Nephron progenitor cell (in vitro differentiated cells): ENCODE results near the gene FSTL4.

ENCODE experiments used
- DNase-seq: peaks from one replicate; pipeline ENCODE4 v3.0.0; 2021
- H3K27ac Mint-ChIP-seq: 2 replicates; pipeline ENCODE4 v1.8.0; 2021; ENCODE audit warnings: mild to moderate bottlenecking, moderate library complexity, mixed read lengths
- H3K27me3 Mint-ChIP-seq: 2 replicates; pipeline ENCODE4 v1.8.0; 2021; ENCODE audit warnings: mild to moderate bottlenecking, low read depth, mixed read lengths; ENCODE audit not compliant: poor library complexity
- H3K36me3 Mint-ChIP-seq: 2 replicates; pipeline ENCODE4 v1.8.0; 2021; ENCODE audit warnings: low read depth, mixed read lengths
- H3K4me1 Mint-ChIP-seq: 2 replicates; pipeline ENCODE4 v1.8.0; 2021; ENCODE audit warnings: mixed read lengths
- H3K4me3 Mint-ChIP-seq: 2 replicates; pipeline ENCODE4 v1.8.0; 2021; ENCODE audit warnings: mild to moderate bottlenecking, moderate library complexity, mixed read lengths
- H3K9me3 Mint-ChIP-seq: 2 replicates; pipeline ENCODE4 v1.8.0; 2021; ENCODE audit warnings: mild to moderate bottlenecking, moderate library complexity, mixed read lengths
- CTCF ChIP-seq: fragments of 200-600 bp; sonication (generic); IDR thresholded peaks from 2 replicates; pipeline ENCODE4 v1.5.0; 2021; ENCODE audit warnings: antibody characterized with exemption

The FSTL4 gene

GRCh38 chr5:133365738-133366137 is 246.6 kb downstream of the FSTL4 start:
- no peak for DNase-seq
- Mint-ChIP-seq H3K9me3 (no peaks in the 10 kb centered on the region), H3K4me3 (no peak overlapping the region), H3K27ac (no peak overlapping the region), H3K4me1 (peaks cover 100% of the 10 kb centered on the region), H3K27me3 (peaks cover 26% of the 10 kb centered on the region), H3K36me3 (no peaks in the 10 kb centered on the region)
- TF ChIP-seq CTCF, result no peak

- Mint-ChIP-seq H3K36me3 (no peaks in the 10 kb centered on the region), H3K4me1 (peaks cover 100% of the 10 kb centered on the region), H3K4me3 (no peak overlapping the region), H3K9me3 (no peaks in the 10 kb centered on the region), H3K27me3 (peaks cover 23% of the 10 kb centered on the region), H3K27ac (no peak overlapping the region)
- TF ChIP-seq CTCF, result peak; percentile 74
- DNase-seq, result peak; percentile 77
Observed at GRCh38 chr5:133364936-133365707, 247.2 kb downstream of the FSTL4 start.

GRCh38 chr5:133363807-133364587 is 248.3 kb downstream of the FSTL4 start:
- H3K4me3 Mint-ChIP-seq, result no peak overlapping the region
- DNase-seq, result no peak
- H3K27me3 Mint-ChIP-seq, result peaks cover 25% of the 10 kb centered on the region
- no peaks in the 10 kb centered on the region for H3K9me3 Mint-ChIP-seq
- no peak for TF ChIP-seq CTCF
- peaks cover 100% of the 10 kb centered on the region for H3K4me1 Mint-ChIP-seq
- no peaks in the 10 kb centered on the region for H3K36me3 Mint-ChIP-seq
- no peak overlapping the region for H3K27ac Mint-ChIP-seq

- TF ChIP-seq CTCF, result no peak
- no peak for DNase-seq
- Mint-ChIP-seq H3K27ac (no peak overlapping the region), H3K4me1 (peaks cover 97% of the 10 kb centered on the region), H3K4me3 (no peak overlapping the region), H3K9me3 (no peaks in the 10 kb centered on the region), H3K36me3 (no peaks in the 10 kb centered on the region), H3K27me3 (peaks cover 26% of the 10 kb centered on the region)
Observed at GRCh38 chr5:133362438-133362837, 249.9 kb downstream of the FSTL4 start.

GRCh38 chr5:133361922-133362321 is 250.4 kb downstream of the FSTL4 start:
- Mint-ChIP-seq H3K4me3 (no peak overlapping the region), H3K27me3 (peaks cover 26% of the 10 kb centered on the region)

More at GRCh38 chr5:133361922-133362321, 250.4 kb downstream of the FSTL4 start:
- DNase-seq, result no peak
- no peak overlapping the region for H3K27ac Mint-ChIP-seq
- H3K4me1 Mint-ChIP-seq, result peaks cover 97% of the 10 kb centered on the region
- no peaks in the 10 kb centered on the region for H3K9me3 Mint-ChIP-seq
- H3K36me3 Mint-ChIP-seq, result no peaks in the 10 kb centered on the region
- no peak for TF ChIP-seq CTCF
